Measurements from ENCODE around the gene ADGRA1.

ADGRA1 gene

DNA sequence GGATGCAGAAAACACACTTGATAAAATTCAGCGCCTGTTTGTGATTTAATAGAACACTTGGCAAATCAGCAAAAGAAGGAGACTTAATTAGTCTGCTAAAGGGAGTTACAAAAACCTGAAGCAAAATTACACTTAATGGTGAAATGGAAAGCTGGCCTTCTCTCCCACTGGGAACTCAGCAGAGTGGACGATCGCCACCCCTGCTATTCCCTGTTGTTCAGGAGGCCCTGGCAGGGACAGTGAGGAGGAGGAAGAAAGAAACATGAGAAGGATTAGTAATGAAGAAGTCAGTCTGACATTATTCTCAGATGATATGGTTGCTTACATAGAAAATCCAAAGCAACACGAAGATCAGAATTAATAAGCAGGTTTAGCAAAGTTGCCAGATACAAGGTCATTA lies 66.7 kb downstream of the ADGRA1 start:
- no peak for DNase-seq

DNA sequence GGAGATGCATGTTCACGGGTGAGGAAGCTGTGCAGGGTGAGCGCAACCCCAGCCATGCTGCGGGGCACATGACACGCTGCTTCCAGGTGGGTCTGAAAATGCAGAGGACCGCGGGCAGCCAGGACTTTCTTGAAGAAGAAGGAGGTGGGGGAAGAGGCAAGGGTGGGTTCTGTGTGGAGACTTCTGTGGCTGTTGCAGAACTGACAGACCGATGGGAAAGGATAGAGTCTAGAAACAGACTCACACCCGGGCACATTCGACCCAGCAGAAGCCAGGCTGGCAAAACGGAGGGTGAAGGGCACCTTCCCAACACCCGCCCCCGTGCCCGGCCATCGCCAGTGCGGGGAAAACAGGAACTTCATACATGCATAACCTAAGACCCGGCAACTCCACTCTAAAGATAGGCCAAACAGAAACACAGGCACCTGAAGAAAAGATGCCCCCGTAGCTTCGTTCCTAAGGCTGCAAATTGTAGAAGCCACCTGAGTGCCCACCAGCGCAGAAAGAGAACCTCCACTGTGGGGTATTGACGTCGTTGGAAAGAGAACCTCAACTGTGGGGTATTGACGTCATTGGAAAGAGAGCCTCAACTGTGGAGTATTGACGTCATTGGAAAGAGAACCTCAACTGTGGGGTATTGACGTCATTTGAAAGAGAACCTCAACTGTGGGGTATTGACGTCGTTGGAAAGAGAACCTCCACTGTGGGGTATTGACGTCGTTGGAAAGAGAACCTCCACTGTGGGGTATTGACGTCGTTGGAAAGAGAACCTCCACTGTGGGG lies 67.5 kb downstream of the ADGRA1 start:
- no peak for DNase-seq

DNA sequence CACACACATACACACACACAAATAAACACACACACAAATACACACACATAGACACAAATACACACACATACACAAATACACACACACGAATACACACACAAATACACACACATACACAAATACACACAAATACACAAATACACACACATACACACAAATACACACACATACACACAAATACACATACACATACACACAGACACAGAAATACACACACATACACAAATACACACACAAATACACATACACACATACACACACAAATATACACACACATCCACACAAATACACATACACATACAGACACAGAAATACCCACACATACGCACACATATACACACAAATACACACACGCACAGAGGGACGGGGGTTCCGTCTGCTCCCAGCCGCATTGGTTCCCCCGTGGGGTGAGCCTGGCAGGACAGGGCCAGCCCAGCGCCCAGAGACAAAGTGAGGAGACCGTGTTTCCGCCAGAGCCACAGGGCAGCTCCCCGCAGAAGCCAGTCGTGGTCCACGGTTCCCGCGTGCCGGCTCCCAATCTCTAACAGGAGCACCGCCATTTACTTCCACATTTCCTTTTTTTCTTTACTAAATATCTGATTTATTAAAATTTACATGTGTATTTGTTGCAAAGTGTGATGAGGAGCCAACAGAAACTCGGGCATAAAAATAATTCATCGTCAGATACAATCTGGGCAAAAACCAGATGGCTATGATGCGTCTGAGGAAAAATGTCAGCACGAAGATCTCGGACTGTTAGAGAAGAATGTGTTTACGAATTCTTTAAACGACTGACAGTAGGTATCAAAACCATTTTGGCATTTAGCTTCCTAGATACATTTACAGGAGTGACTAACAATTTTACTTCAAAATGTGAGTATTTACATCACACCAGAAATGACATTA lies 69.2 kb downstream of the ADGRA1 start:
- no peak for DNase-seq

DNA sequence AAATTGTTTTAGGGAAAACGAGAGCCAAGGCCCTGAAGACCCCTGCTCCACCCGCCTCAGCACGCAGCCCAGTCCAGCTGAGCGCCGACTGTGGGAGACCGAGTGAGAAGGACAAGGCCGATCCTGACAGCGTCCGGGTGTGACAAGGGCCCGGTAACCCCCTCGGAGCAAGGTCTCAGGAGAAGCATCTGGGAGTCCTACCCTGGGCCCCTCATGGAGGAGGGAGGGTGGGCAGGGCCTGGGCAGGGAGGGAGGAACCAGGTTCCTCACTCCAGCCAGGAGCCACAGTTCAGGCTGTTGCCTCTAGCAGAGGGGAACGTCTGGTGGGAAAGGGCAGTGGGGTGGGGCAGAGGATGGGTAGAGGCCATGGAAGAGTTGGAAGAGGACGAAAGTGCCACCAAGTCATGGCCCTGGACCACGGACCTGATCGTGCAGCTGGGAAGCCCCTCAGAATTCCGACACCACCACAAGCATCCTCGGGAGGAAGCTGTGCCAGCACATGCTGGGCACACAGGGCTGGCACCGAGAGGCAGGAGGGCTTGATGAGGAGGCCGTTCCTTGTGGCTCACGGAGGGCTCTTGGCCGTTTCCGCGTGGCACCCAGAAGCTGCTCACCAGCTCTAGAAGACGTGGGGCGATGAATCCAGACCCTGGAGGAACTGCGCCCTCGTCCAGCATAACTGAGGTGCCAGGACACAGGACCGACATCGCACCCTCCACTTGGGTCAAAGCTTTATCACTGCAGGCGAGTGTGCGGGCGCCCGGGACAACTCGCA lies 70.1 kb downstream of the ADGRA1 start:
- DNase-seq, result no peak

DNA sequence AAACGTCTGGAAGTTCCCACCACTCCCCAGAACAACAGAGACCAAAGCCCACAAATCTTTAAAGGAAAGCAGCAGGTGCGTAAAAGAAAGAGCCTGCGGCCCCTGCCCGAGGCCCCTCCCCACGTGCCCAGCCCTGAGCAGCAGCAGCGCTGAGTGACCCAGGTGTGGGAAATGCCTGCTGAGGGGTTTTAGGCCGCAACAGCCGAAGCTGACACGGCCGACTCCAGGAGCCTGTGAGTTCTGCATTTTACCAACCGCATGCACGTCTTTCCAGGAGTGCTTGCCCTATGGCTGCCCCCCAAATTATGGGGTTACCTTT lies 70.7 kb downstream of the ADGRA1 start:
- no peak for DNase-seq

DNA sequence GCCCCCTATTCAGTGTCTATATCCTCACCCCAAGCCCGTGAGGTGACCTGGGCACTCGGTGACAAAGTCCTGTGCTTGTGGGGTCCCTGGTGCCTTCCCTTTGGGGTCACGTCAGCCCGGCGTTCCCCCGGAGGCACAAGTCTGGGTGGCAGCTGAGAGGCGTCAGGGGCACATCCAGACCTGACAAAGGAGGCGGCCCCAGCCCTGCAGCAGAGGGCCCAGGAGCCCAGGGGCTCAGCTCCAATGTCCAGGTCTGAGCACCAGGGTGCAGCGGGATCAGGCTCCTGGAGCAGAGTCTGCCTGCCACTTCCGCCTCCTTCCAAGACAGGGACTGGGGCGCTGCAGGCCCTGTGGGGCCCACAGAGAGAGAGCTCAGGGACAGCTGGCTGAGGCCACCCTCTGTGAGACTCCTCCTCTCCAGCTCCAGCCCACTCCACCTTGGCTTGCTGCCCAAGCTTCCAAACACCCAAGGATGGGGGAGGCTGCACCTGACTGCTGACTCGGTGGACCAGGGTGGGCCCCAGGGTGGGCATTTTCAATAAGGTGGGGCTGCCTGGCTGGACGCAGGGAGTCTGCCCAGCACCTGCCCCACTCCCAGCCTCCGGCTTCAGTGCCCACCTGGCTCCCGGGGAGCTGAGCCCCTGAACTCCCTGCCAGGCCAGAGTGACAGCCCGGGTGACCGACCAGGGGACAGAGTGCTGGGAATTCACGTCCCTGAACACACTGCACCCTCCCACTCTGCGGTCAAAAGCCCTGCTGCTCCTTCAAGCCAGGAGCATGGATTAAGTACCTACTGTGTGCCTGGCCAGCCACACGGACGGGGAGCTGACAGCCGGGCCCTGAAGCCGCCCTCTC lies 71.3 kb downstream of the ADGRA1 start:
- DNase-seq, result no peak

DNA sequence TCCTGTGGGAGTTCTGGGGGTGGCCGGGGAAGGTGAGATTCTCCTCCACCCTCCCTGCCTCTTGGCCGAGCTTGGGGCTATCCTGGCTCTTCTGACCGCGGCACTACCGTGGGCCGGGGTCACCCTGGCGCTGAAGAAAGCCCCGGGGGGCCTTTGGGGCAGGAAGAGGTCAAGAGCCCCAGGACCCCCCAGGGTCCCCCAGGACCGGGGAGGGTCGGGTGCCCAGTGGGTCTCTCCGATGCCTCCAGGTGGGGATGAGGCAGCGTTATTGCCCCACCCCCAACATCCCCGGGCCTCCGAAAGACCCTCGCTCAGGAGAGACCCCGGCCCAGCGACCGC lies 71.9 kb downstream of the ADGRA1 start:
- DNase-seq, result no peak

DNA sequence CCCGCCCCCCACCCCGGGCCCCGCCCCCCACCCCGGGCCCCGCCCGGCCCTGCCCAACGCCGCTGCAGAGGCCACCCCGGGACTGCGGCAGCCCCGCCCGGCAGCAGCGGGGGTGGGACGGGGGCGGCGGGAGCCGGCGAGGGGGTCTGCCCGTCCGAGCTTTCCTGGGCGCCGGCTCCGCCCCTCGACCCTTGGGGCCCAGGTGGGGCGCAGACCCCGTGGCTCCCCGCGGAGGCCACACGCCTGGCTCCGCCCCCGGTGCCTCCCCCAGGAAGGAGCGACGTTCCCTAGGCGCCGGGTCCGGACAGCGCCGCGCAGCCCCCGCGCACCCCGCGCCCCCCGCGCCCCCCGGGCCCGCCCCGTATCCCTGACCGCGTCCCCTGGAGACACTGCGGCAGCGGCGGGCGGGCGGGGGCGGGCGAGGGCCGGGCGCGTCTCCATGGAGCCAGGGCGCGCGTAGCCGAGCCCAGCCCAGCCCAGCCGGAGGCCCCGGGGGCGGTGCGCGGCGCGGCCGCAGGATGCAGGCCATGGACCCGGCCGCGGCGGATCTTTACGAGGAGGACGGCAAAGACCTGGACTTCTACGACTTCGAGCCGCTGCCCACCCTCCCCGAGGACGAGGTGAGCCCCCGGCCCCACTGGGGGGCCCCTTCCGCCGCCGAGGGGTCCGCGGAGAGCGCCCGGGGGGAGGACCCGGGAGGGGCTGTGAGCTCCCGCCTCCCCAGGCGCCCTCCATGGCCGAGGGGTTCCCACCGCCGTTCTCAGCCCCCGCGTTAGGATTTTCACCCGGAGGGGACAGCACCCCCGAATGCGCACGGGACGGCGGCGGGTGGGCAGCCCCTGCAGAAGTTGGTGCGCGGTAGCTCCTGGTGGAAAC lies 72.5 kb downstream of the ADGRA1 start, which contains the start of gene KNDC1:
Gene KNDC1, plus strand, starts transcription at position 270 of the 876 bp plus-strand sequence. Its CDS starts 249 bp downstream, at position 519.
- no peak for DNase-seq

DNA sequence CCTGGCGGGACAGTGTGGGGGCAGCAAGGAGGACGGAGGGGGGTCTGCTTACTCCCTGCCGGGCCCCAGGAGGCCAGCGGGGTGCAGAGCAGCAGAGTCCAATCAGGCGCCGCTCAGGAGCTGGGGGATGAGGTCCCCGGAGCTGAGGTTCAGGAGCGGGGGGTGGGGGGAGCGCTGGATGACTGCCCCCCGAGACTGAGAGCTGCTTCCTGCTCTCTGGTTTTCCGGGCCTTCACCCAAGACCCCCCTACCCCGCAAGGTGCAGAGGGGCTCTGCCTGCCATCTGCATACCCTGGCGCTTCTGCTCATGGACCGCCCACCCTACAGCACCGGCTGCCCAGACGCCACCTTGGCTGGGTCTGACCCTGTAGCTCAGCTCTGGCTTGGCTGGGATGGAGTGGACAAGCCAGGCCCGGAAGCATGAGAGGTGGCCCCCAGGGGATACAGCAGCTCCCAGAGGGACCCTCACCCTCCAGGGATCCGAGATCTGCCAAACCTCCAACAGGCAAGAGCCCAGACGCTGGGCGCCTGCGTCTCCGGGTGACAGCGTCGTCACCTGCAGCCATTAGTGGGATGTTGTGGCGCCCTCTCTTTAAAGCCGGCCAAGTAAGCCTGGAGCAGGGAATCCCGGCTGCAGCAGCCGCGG lies 73.2 kb downstream of the ADGRA1 start:
- DNase-seq, result no peak

DNA sequence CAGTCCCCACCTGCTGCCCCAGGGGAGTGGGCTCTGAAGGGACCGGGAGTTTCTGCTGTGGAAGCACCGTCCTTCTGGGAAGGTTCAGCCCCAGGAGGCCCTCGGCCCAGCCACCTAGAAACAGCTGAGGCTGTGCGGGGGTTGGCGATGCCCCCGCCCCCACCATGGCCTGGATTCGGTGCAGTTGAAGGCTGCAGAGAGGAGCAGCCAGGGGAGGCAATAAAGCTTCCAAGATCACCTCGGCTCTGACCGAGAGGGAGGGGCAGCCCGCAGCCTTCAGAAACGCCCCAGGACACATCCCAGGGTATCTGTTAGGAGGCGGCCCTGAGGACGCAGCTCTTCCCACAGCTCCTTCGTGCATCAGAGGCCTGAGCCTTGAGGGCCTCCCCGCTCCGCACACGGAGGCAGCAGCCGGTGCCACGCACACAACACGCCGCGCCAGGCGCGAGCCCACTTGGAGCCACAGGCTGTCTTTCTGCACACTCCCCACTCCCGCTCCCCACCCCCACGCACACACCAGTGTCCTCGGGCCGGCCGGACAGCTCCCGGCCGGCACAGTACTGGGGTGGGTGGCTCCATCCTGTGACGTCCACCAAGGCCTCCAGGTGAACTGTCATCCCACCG lies 73.9 kb downstream of the ADGRA1 start:
- no peak for DNase-seq

DNA sequence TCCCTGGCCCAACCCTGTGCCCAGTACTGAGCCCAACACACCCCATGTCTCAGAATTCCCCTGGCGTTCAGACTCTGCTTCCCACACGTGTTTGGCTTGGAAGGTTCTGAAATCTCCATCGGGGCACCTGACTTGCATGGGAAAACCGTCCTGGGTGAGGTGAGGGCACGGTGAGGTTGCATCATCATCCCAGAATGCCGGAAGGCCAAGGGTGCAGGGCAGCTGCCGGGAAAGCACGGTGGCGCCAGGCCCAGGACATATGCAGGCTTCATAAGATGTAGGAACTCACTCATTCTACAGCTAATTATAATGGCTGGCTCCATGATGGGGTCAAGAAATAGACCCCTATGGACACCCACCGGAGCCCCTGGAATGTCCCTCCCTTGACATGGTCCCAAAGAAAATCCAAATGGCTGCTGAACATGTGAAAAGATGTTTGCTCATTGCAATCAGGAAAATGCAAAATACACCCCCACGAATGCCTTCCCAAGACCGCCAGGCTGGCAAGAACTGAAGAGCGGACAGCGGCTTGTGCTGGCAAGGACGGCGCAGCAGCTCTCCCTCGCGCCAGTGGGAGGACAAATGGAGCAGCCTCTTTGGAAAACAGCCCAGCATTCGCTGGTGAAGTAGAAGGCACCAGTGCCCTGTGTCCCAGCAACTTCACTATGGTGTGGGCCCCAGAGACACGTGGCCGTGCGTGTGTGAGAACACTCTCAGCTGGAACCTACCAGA lies 74.6 kb downstream of the ADGRA1 start:
- DNase-seq, result no peak

DNA sequence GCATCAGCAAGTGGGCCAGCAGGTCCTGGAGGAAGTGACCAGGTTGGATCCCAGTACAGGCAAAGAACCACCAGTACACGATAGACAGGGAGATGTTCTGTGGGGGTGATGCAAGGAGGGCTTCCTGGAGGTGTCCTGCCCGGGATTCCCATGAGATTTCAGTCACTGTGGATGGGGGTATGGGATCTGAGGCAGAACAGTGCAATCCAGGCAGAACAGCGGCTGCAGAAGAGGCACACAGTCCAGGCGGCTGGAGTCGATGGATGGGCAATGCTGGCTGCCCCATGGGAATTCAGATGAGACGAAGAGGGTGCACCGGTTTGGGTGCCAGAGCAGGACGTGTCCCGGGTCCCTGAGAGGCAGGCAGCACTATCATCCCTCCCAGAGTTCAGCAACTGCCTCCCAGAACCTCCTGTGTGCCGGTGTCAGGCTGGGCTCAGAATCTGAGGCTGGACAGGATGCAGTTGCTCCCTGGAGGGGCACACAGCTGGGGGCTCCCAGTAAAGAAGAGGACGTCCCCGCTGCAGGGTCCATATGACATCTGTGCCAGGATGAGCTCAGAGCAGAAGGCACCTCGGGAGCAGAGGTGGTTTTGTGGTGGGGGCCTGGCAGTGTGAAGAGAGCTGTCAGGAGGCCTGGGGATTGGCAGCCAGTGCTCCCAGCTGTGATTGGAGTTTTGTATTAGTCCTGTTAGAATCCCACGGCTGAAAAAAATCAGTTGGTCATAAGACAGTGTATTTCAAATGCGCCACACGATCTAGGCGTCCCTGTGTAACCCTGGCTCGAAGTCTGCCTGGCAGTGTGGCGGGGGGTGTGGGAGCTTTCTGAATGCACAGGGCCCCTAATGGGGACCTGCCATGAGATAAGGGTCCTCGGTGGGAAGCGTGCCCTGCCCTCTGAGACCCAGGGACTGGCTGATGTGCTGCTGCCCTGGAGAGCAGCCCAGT lies 75.5 kb downstream of the ADGRA1 start:
- no peak for DNase-seq

DNA sequence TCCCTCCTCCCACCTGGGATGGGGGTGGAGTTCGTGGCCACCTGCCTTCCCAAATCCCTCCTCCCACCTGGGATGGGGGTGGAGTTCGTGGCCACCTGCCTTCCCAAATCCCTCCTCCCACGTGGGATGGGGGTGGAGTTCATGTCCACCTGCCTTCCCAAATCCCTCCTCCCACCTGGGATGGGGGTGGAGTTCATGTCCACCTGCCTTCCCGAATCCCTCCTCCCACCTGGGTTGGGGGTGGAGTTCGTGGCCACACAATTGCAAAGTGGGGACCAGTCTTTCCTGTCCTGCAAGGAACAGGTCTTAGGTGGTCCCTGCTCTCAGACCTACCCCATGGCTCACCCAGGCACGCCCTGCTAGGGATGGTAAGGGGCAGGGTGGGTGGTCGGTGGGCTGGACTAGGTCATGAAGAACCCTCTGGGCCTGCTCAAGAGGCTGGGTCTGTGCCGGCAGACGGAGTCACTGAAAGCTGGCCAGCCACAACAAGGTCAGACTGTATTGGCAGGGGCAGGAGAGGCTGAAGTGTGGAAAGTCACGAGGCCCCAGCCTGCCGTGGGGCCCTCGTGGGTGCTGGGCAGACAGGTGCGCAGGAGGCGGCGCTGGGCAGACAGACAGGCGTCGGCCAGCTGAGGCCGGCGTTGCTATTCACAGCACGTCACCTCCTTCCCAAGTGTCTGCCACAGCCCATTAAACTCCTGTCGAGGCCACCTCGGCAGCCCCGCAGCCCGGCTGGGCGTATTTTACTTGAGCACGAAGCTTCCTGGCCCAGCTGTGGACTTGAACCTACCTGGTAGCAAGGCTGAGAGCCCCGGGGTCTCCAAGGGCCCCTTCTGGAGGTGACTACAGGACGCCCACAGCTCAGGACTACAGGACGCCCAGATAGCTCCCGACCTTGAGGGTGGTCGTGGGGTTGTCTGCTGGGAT lies 76.4 kb downstream of the ADGRA1 start:
- DNase-seq, result no peak

DNA sequence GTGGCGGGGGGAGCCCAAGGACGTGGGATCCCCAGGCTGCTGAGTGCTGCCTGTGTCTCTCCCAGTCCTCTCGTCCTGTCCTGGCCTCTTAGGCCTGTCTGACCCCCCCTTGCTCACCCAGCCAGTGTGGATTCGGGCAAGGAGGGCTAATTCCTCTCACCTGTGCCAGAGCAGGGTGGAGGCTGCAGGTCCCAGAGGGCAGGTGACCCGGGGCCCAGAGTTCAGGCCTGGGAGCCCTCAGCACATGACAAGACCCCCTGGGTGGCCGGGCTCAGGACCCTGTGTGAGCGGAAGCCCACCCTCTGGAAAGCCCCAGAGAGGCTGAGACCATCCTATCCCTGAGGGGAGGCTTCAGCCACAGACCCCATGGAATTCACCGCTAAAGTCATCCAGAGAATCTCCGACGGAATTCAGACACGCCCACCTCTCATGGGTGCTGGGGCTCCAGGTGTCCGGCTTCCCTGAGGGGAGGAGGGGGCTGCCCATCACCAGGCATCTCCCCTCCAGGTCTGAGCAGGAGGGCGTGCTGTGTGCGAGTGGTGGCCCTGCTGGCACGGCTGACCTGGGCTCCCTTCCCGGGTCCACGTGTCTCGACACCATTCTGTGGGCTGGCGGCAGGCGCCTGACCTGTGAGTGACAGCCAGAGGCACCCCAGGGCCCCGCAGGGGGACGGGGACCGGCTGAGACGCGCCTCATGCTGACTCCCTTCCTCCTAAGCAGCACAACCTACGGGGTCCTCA lies 77.3 kb downstream of the ADGRA1 start:
- DNase-seq, result no peak

DNA sequence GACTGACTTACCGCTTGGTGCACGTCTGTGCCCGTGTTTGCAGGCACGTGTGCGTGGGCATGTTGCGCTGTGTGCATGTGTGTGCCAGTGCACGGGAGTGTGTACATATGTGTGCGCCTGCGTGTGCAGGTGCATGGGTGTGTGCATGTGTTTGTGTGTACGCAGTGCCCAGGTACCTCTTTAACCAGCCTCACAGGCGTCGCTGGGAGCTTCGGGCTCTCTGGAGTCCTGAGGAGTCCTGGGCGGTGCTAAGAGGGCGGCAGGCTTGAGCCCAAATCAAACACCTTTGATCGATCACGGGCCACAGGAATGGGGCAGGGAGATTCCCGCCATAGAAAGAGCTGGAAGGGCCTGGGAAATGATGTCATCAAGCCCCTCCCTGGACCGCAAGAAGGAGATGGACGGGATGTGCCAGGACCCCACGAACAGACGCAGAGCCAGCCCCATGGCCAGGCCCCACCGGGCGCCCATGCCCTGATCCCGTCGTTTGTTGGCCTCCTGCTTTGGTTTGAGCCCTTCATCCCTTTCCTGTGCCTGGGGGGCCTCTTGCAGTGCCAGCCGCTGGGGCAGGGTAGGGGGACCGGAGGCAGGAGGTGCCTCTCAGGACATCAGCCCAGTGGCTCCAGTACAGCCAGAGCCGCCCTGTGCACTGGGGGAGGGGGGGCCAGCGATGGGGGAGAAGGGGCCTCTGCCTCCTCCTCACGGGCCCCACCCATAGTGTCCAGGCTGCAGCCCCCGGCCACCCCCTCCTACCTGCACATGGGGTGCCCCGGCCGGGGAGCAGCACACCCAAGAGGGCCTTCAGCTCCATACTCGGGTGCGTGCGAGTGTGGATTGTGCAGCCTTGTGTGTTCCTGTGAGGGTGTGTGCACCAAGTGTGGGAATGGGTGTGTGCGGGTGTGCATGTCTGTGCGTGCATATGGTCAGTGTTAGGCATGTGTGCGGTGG lies 78.1 kb downstream of the ADGRA1 start:
- DNase-seq, result no peak

DNA sequence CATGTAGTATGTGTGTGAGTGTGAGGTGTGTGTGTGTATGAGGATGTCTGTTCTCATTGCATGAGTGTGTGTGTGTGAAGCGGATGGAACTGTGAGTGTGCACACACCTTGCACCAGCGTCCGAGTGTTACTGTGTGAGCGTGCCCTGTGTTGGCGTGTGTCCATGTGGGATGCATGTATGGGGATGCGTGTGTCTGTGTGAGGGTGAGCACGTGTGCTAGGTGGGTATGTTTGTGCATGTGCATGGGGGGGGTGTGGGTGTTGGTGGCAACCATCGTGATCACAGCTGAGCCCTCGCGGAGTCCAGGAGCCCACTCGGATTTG lies 78.7 kb downstream of the ADGRA1 start:
- DNase-seq, result no peak
